Endothelial cell of umbilical vein (primary cell): ENCODE measurements around the gene PTGER3. TPM values are rescaled to one million over a fixed set of nuclear protein-coding genes. Genes with fewer than 3 reads are reported as not detected.

ENCODE experiments used
- Bru-seq: library from RNA; stranded (reverse); fragments of 400-500 nt; gene quantifications from one replicate; lab custom pipeline; 2021; lab: Mats Ljungman, UMichigan
- BruChase-seq, 2 experiments: library from RNA; stranded (reverse); fragments of 400-500 nt; gene quantifications; one replicate each; lab custom pipeline; 2021; lab: Mats Ljungman, UMichigan
- BruUV-seq: library from RNA; stranded (reverse); fragments of 400-500 nt; replicated peaks from 2 replicates; lab custom pipeline; 2021; lab: Mats Ljungman, UMichigan
- CTCF ChIA-PET: fragments of 300-600, 350-600 bp; sonication (Branson Sonifier 250); formaldehyde crosslinking; loops from one replicate; lab custom pipeline; 2021; ENCODE audit warnings: antibody characterized with exemption, inconsistent platforms; lab: Charles Lee
- POLR2A ChIA-PET: fragments of 300-600, 350-600 bp; sonication (Branson Sonifier 250); formaldehyde crosslinking; loops from one replicate; lab custom pipeline; 2021; ENCODE audit warnings: antibody characterized with exemption, inconsistent platforms; lab: Charles Lee
- DNase-seq: peaks from one replicate; pipeline ENCODE4 v3.0.0-alpha.2; 2011; ENCODE audit warnings: low read depth, low spot score
- FAIRE-seq: peaks from 2 replicates; lab custom pipeline; 2011; peaks lifted over from hg19 to GRCh38; lab: Jason Lieb, UNC
- H2AFZ ChIP-seq: 2 replicates; pipeline ENCODE4 v1.6.0; 2012; ENCODE audit warnings: low read depth, low read length, control low read depth, inconsistent platforms
- H3K27ac ChIP-seq: 2 replicates; pipeline ENCODE4 v1.5.1; 2011; ENCODE audit warnings: low read depth, mild to moderate bottlenecking, control low read depth, low read length, moderate library complexity; ENCODE audit not compliant: insufficient read depth
- H3K27me3 ChIP-seq, 2 experiments: 2 replicates each; pipeline versions ENCODE4 v1.6.0 to v1.6.1; 2011; ENCODE audit warnings: low read length in 2 of 2, mixed read lengths in 1 of 2; ENCODE audit not compliant: control insufficient read depth in 2 of 2, insufficient read depth in 2 of 2
- H3K36me3 ChIP-seq, 2 experiments: 2 replicates in 1 of 2; 3 replicates in 1 of 2; pipeline ENCODE4 v1.5.1; 2011; ENCODE audit warnings: low read length in 2 of 2, mild to moderate bottlenecking in 1 of 2, moderate library complexity in 1 of 2; ENCODE audit not compliant: control insufficient read depth in 2 of 2, insufficient read depth in 2 of 2; ENCODE audit errors: extremely low read depth in 1 of 2
- H3K4me1 ChIP-seq: 3 replicates; pipeline ENCODE4 v1.5.1; 2011; ENCODE audit warnings: mild to moderate bottlenecking, low read length; ENCODE audit not compliant: control insufficient read depth, insufficient read depth; ENCODE audit errors: extremely low read depth
- H3K4me2 ChIP-seq: 2 replicates; pipeline ENCODE4 v1.6.1; 2011; ENCODE audit warnings: low read length, control low read depth, mixed read lengths; ENCODE audit not compliant: insufficient read depth
- H3K4me3 ChIP-seq, 3 experiments: fragments of 200-600 bp in 1 of 3; sonication (generic), shearing (Covaris generic) in 1 of 3; replicated peaks in 1 of 3; 2 replicates each; pipeline ENCODE4 v1.5.1; 2011 to 2016; ENCODE audit warnings: control low read depth in 3 of 3, low read length in 3 of 3, mild to moderate bottlenecking in 2 of 3, inconsistent platforms in 1 of 3, low read depth in 1 of 3, moderate library complexity in 1 of 3; ENCODE audit not compliant: insufficient read depth in 1 of 3
- H3K79me2 ChIP-seq: 2 replicates; pipeline ENCODE4 v1.6.0; 2012; ENCODE audit warnings: low read length, inconsistent platforms; ENCODE audit not compliant: control insufficient read depth, insufficient read depth
- H3K9ac ChIP-seq: replicated peaks from 2 replicates; pipeline ENCODE3; 2011; ENCODE audit warnings: low read length, control low read depth; ENCODE audit not compliant: insufficient read depth; ENCODE audit errors: extremely low read depth
- H3K9me1 ChIP-seq: replicated peaks from 3 replicates; pipeline ENCODE4 v1.6.0; 2011; ENCODE audit warnings: mild to moderate bottlenecking, low read length; ENCODE audit not compliant: control insufficient read depth, insufficient read depth; ENCODE audit errors: extremely low read depth
- H3K9me3 ChIP-seq: replicated peaks from 2 replicates; pipeline ENCODE4 v1.5.1; 2012; ENCODE audit warnings: low read length, inconsistent platforms; ENCODE audit not compliant: control insufficient read depth, insufficient read depth
- H4K20me1 ChIP-seq: replicated peaks from 2 replicates; pipeline ENCODE3; 2011; ENCODE audit warnings: mild to moderate bottlenecking, low read length; ENCODE audit not compliant: control insufficient read depth, insufficient read depth; ENCODE audit errors: extremely low read depth
- POLR2A ChIP-seq: IDR thresholded peaks from 2 replicates; pipeline ENCODE4 v1.6.1; 2012; ENCODE audit warnings: low read depth, mild to moderate bottlenecking, control low read depth, low read length
- dilution Hi-C: fragments of 300-500 bp; cut with MboI; formaldehyde crosslinking; loops from one replicate; pipeline ENCODE4 v1.15.0; 2019; ENCODE audit warnings: low sequenced_read_pairs; ENCODE audit not compliant: extremely low pct_ligation_motif_present
- intact Hi-C: fragments of 100-400 bp; cut with micrococcal nuclease; formaldehyde crosslinking; loops from one replicate; pipeline ENCODE4 v1.10.0; 2022
- long read RNA-seq: library from polyadenylated mRNA; stranded (forward); transcript quantifications from one replicate; pipeline ENCODE4 v2.0.0, GENCODE V29; 2021
- polyA minus RNA-seq, 3 experiments: library from RNA; depleted of rRNA, polyadenylated mRNA; stranded (reverse); fragments of >200 nt; gene quantifications; 1 replicate in 1 of 3; 2 replicates in 2 of 3; pipeline ENCODE4 v1.2.3, GENCODE V29; 2011
- polyA plus RNA-seq, 4 experiments: library from polyadenylated mRNA; depleted of rRNA in 3 of 4; stranded (reverse) in 3 of 4; unstranded in 1 of 4; fragments of >200 nt; gene quantifications; 2 replicates each; pipeline versions ENCODE4 v1.2.1 to v1.2.3, GENCODE V29; 2011 to 2012; ENCODE audit warnings: missing spikeins in 1 of 4
- total RNA-seq: library from RNA; stranded (reverse); gene quantifications from 2 replicates; pipeline ENCODE4 v1.2.3, GENCODE V29; 2021
- TF ChIP-seq, protein P1 (sequence below), 2 donors: IDR thresholded peaks; 1 replicate in 1 of 2; 2 replicates in 1 of 2; pipeline ENCODE4 v1.5.1; 2011; ENCODE audit warnings: low read length in 2 of 2, mild to moderate bottlenecking in 2 of 2, moderate library complexity in 2 of 2, control low read depth in 1 of 2, inconsistent platforms in 1 of 2, low read depth in 1 of 2; ENCODE audit not compliant: insufficient read depth in 1 of 2; ENCODE audit errors: extremely low read depth in 1 of 2
- TF ChIP-seq, protein P2 (sequence below): IDR thresholded peaks from 2 replicates; pipeline ENCODE4 v1.6.1; 2011; ENCODE audit not compliant: insufficient read depth, insufficient read length

The PTGER3 gene
- total RNA-seq, result not detected in 2 replicates
- polyA plus RNA-seq, result 0.01 TPM in 1 of 2 replicates, not detected in the other
- not detected in 2 replicates for polyA plus RNA-seq (2011; cell fraction: cytosol; rRNA removed)
- polyA plus RNA-seq (2011; cell fraction: nucleus; rRNA removed), result 0.01 and 0.07 TPM in 2 replicates
- not detected in 2 replicates for polyA plus RNA-seq (2012)
- polyA minus RNA-seq, result not detected in 2 replicates
- not detected for polyA minus RNA-seq (2011; cell fraction: cytosol; rRNA and poly(A)+ RNA removed)
- not detected in 2 replicates for polyA minus RNA-seq (2011; cell fraction: nucleus; rRNA and poly(A)+ RNA removed)
- Bru-seq, nascent RNA, result percentile 2 among the genes with signal in this experiment
- BruChase-seq, experiment 1, labeled RNA remaining after a 6-hour chase, result percentile 10 among the genes with signal in this experiment
- percentile 4 among the genes with signal in this experiment for BruChase-seq, experiment 2, labeled RNA remaining after a 2-hour chase
- long read RNA-seq, result 0 reads

DNA sequence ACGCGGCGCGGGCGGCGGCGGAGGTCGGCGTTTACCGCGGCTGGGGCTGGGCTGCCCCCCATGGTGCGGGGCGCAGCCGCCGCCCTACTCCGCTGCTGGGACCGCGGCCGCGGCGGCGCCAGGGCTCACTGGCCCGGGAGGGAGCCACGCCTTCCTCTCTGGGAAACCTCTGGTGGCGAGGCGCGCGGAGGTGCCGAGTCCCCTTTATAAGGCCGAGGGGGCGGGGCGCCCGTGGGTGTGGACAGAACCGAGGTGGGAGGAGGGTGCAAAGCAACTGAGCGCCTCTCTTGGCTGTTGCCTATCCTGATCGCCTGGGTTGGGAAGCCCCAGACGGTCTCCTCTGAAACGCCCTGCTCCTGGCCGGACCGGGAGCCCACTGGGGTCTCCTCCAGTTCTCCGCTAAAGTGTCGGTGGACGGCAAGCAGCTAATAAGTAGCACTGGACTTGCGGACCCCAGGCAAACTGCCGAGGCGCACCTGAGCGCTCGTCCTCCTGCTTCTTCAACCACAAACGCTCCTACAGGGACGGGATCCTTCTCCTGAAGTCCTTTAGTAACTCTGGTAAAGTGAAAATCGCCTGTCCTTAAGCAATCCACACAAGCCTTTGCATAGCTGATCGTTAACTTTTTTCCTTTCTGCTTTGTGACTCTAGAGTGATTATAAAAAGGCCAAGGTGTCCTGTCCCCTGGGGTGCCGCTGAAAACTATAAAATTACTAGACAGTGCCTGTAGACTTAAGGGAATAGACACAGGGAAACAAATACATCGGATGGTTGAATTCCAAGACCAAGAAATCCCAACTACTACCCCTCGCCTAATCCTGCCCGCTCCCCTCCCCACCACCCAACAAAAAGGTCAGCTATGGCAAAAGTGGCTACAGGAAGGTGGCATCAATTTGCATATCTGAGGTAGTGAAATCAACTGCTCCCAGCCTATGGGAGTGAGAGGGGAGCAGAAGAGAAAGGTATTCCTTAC, at the start of gene PTGER3:
PTGER3 (minus strand) TSS at position 182 of the 973 bp plus-strand sequence. CDS start 239 bp downstream, outside the sequence.
- no TSS peak for BruUV-seq
- DNase-seq (peak; percentile 7), FAIRE-seq (no peak)
- no peak within 1 kb of the TSS for H3K27ac ChIP-seq
- H3K79me2 ChIP-seq, result no peaks in the 10 kb centered on the region
- no peaks in the 10 kb centered on the region for H3K9me3 ChIP-seq
- peak within 1 kb of the TSS; percentile 23 for H3K4me2 ChIP-seq
- ChIA-PET CTCF (interaction anchor here (4.2 to 5.7 kb wide), 2 partner anchors 362 to 519 kb away, joined by 31 to 35 read pairs; no protein-coding TSS in a partner anchor), POLR2A (no interaction called here)
- peaks cover 42 to 60% of the 10 kb centered on the region in 2 experiments for H3K27me3 ChIP-seq
- no peaks in the 10 kb centered on the region for H4K20me1 ChIP-seq
- dilution Hi-C loops (no loop called here), intact Hi-C loops (no loop called here)
- no peaks in the 10 kb centered on the region for H3K9me1 ChIP-seq
- no peak for TF ChIP-seq POLR2A
- TF ChIP-seq, protein P1, sequence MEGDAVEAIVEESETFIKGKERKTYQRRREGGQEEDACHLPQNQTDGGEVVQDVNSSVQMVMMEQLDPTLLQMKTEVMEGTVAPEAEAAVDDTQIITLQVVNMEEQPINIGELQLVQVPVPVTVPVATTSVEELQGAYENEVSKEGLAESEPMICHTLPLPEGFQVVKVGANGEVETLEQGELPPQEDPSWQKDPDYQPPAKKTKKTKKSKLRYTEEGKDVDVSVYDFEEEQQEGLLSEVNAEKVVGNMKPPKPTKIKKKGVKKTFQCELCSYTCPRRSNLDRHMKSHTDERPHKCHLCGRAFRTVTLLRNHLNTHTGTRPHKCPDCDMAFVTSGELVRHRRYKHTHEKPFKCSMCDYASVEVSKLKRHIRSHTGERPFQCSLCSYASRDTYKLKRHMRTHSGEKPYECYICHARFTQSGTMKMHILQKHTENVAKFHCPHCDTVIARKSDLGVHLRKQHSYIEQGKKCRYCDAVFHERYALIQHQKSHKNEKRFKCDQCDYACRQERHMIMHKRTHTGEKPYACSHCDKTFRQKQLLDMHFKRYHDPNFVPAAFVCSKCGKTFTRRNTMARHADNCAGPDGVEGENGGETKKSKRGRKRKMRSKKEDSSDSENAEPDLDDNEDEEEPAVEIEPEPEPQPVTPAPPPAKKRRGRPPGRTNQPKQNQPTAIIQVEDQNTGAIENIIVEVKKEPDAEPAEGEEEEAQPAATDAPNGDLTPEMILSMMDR (IDR thresholded peaks at IDR 0.05; ENCODE audit: extremely low read depth in 1 of 2, insufficient read depth in 1 of 2, low read depth in 1 of 2, low read length in 2 of 2), result no peak
- TF ChIP-seq, protein P2, sequence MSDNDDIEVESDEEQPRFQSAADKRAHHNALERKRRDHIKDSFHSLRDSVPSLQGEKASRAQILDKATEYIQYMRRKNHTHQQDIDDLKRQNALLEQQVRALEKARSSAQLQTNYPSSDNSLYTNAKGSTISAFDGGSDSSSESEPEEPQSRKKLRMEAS, result no peak
- H3K9ac ChIP-seq, result no peak within 1 kb of the TSS
- peak within 1 kb of the TSS in 2 of 3 experiments; percentile 7 to 12 for H3K4me3 ChIP-seq
- H3K36me3 ChIP-seq, result no peaks in the 10 kb centered on the region
- peak within 1 kb of the TSS; percentile 79 for H2AFZ ChIP-seq
- peaks cover 9% of the 10 kb centered on the region for H3K4me1 ChIP-seq
